HFFc6 (cell line): ENCODE results near the gene ENAH. TPM values are rescaled to one million over a fixed set of nuclear protein-coding genes. Genes with fewer than 3 reads are reported as not detected.

Experiments used
- DNase-seq: peaks from one replicate; pipeline ENCODE4 v3.0.0-alpha.2; 2018
- H3K27ac Mint-ChIP-seq: 2 replicates; pipeline ENCODE4 v1.8.0; 2020; ENCODE audit warnings: mild to moderate bottlenecking, mixed read lengths
- H3K27me3 Mint-ChIP-seq: 2 replicates; pipeline ENCODE4 v1.8.0; 2021; ENCODE audit warnings: mild to moderate bottlenecking, moderate library complexity, mixed read lengths; ENCODE audit not compliant: insufficient read depth
- H3K36me3 Mint-ChIP-seq: 2 replicates; pipeline ENCODE4 v1.8.0; 2021; ENCODE audit warnings: low read depth, mixed read lengths
- H3K4me1 Mint-ChIP-seq: 2 replicates; pipeline ENCODE4 v1.8.0; 2020; ENCODE audit warnings: low read depth, mixed read lengths
- H3K4me3 Mint-ChIP-seq: 2 replicates; pipeline ENCODE4 v1.8.0; 2020; ENCODE audit warnings: mild to moderate bottlenecking, moderate library complexity, mixed read lengths
- H3K9me3 Mint-ChIP-seq: 2 replicates; pipeline ENCODE4 v1.8.0; 2020; ENCODE audit warnings: mild to moderate bottlenecking, mixed read lengths
- CTCF ChIP-seq: fragments of 200-600 bp; sonication (generic); IDR thresholded peaks from 2 replicates; pipeline ENCODE4 v1.5.0; 2021; ENCODE audit warnings: antibody characterized with exemption, mild to moderate bottlenecking
- total RNA-seq, 6 experiments: library from RNA; stranded (reverse); fragmentation: NEBNext Ultra II Directional; extraction: Animal tissue kit (Norgen Biotek cat#: 25700); gene quantifications; 2 replicates in 1 of 6; 3 replicates in 5 of 6; pipeline ENCODE4 v1.2.3, GENCODE V29; 2021

Gene ENAH
- total RNA-seq, 6 experiments from 2014 or later, result 133 to 171 (median 139) TPM

- no peak for TF ChIP-seq CTCF
- DNase-seq, result no peak
- Mint-ChIP-seq H3K4me3 (no peak overlapping the region), H3K27ac (no peak overlapping the region), H3K9me3 (no peaks in the 10 kb centered on the region), H3K36me3 (no peaks in the 10 kb centered on the region), H3K27me3 (peaks cover 12% of the 10 kb centered on the region; the same call in 1 of the 2 replicates), H3K4me1 (peaks cover 37% of the 10 kb centered on the region)
These were observed 190.0 kb downstream of the ENAH start for GRCh38 chr1:225462714-225463574.

GRCh38 chr1:225462429-225462713, 190.6 kb downstream of the ENAH start:
- no peak for TF ChIP-seq CTCF
- Mint-ChIP-seq H3K36me3 (no peaks in the 10 kb centered on the region), H3K4me1 (peaks cover 38% of the 10 kb centered on the region), H3K27me3 (peaks cover 12% of the 10 kb centered on the region; the same call in 1 of the 2 replicates), H3K9me3 (no peaks in the 10 kb centered on the region), H3K27ac (no peak overlapping the region), H3K4me3 (no peak overlapping the region)
- DNase-seq, result no peak

- H3K36me3 Mint-ChIP-seq, result no peaks in the 10 kb centered on the region
- peaks cover 38% of the 10 kb centered on the region for H3K4me1 Mint-ChIP-seq
- DNase-seq, result no peak
- no peaks in the 10 kb centered on the region for H3K9me3 Mint-ChIP-seq
- TF ChIP-seq CTCF, result no peak
- H3K27me3 Mint-ChIP-seq, result peaks cover 12% of the 10 kb centered on the region; the same call in 1 of the 2 replicates
- no peak overlapping the region for H3K4me3 Mint-ChIP-seq
- H3K27ac Mint-ChIP-seq, result no peak overlapping the region
These were observed 191.1 kb downstream of the ENAH start for GRCh38 chr1:225461533-225462428.

- DNase-seq, result no peak
- H3K4me1 Mint-ChIP-seq, result peaks cover 38% of the 10 kb centered on the region
- H3K27ac Mint-ChIP-seq, result no peak overlapping the region
- H3K4me3 Mint-ChIP-seq, result no peak overlapping the region
- H3K36me3 Mint-ChIP-seq, result no peaks in the 10 kb centered on the region
- peaks cover 12% of the 10 kb centered on the region; the same call in 1 of the 2 replicates for H3K27me3 Mint-ChIP-seq
- no peak for TF ChIP-seq CTCF
- no peaks in the 10 kb centered on the region for H3K9me3 Mint-ChIP-seq
These were observed 192.0 kb downstream of the ENAH start for GRCh38 chr1:225460737-225461532.

- no peak overlapping the region for H3K27ac Mint-ChIP-seq
- no peak for TF ChIP-seq CTCF
- no peaks in the 10 kb centered on the region for H3K9me3 Mint-ChIP-seq
- peaks cover 35% of the 10 kb centered on the region for H3K4me1 Mint-ChIP-seq
- peaks cover 12% of the 10 kb centered on the region; the same call in 1 of the 2 replicates for H3K27me3 Mint-ChIP-seq
- no peak for DNase-seq
- H3K36me3 Mint-ChIP-seq, result no peaks in the 10 kb centered on the region
- no peak overlapping the region for H3K4me3 Mint-ChIP-seq
These were observed 192.7 kb downstream of the ENAH start for GRCh38 chr1:225460021-225460736.
